Keratinocyte (primary cell): ENCODE data around the gene SEC14L5. TPM values are rescaled to one million over a fixed set of nuclear protein-coding genes. Genes with fewer than 3 reads are reported as not detected.

Experiments used
- DNase-seq: peaks from one replicate; pipeline ENCODE4 v3.0.0-alpha.2; 2011; ENCODE audit warnings: low read depth, missing footprints, low spot score
- FAIRE-seq: peaks from 2 replicates; lab custom pipeline; 2011; peaks lifted over from hg19 to GRCh38; lab: Jason Lieb, UNC
- H2AFZ ChIP-seq: 2 replicates; pipeline ENCODE4 v1.6.0; 2012; ENCODE audit warnings: low read length, control low read depth, inconsistent platforms; ENCODE audit not compliant: control insufficient read depth
- H3K27ac ChIP-seq: 2 replicates; pipeline ENCODE4 v1.5.1; 2011; ENCODE audit warnings: low read length; ENCODE audit not compliant: control insufficient read depth, insufficient read depth
- H3K27me3 ChIP-seq: 3 replicates; pipeline ENCODE4 v1.6.0; 2011; ENCODE audit warnings: low read length; ENCODE audit not compliant: control insufficient read depth, insufficient read depth; ENCODE audit errors: extremely low read depth
- H3K36me3 ChIP-seq, 2 experiments: 2 replicates in 1 of 2; 3 replicates in 1 of 2; pipeline ENCODE4 v1.5.1; 2011; ENCODE audit warnings: low read length in 2 of 2, mild to moderate bottlenecking in 1 of 2; ENCODE audit not compliant: control insufficient read depth in 2 of 2, insufficient read depth in 2 of 2; ENCODE audit errors: extremely low read depth in 1 of 2
- H3K4me1 ChIP-seq: 3 replicates; pipeline ENCODE4 v1.5.1; 2011; ENCODE audit warnings: low read length; ENCODE audit not compliant: control insufficient read depth, insufficient read depth; ENCODE audit errors: extremely low read depth
- H3K4me2 ChIP-seq: 3 replicates; pipeline ENCODE4 v1.6.0; 2011; ENCODE audit warnings: low read depth, low read length; ENCODE audit not compliant: control insufficient read depth, insufficient read depth; ENCODE audit errors: extremely low read depth
- H3K4me3 ChIP-seq, 3 experiments: fragments of 200-600 bp in 1 of 3; sonication (generic) in 1 of 3; 2 replicates in 2 of 3; 3 replicates in 1 of 3; pipeline ENCODE4 v1.5.1; 2011 to 2016; ENCODE audit warnings: low read length in 3 of 3, mild to moderate bottlenecking in 3 of 3, control low read depth in 2 of 3, inconsistent platforms in 1 of 3, low read depth in 1 of 3, mixed read lengths in 1 of 3, mixed run types in 1 of 3, moderate library complexity in 1 of 3; ENCODE audit not compliant: control insufficient read depth in 2 of 3, insufficient read depth in 2 of 3; ENCODE audit errors: extremely low read depth in 1 of 3
- H3K79me2 ChIP-seq: 2 replicates; pipeline ENCODE4 v1.6.0; 2012; ENCODE audit warnings: low read length; ENCODE audit not compliant: control insufficient read depth, insufficient read depth
- H3K9ac ChIP-seq: 3 replicates; pipeline ENCODE4 v1.6.0; 2011; ENCODE audit warnings: low read length; ENCODE audit not compliant: control insufficient read depth, insufficient read depth; ENCODE audit errors: extremely low read depth
- H3K9me1 ChIP-seq: 3 replicates; pipeline ENCODE4 v1.6.0; 2011; ENCODE audit warnings: low read length; ENCODE audit not compliant: control insufficient read depth, insufficient read depth; ENCODE audit errors: extremely low read depth
- H3K9me3 ChIP-seq: 2 replicates; pipeline ENCODE4 v1.5.1; 2012; ENCODE audit warnings: low read depth, low read length; ENCODE audit not compliant: control insufficient read depth
- H4K20me1 ChIP-seq: 3 replicates; pipeline ENCODE4 v1.6.0; 2011; ENCODE audit warnings: low read length; ENCODE audit not compliant: control insufficient read depth, insufficient read depth; ENCODE audit errors: extremely low read depth
- CTCF ChIP-seq, 3 experiments: IDR thresholded peaks in 1 of 3; conservative IDR thresholded peaks in 1 of 3; optimal IDR thresholded peaks in 1 of 3; 2 replicates in 2 of 3; 3 replicates in 1 of 3; pipeline versions ENCODE3 to v1.5.1; 2011; ENCODE audit warnings: low read length in 3 of 3, mild to moderate bottlenecking in 3 of 3, moderate library complexity in 2 of 3, control low read depth in 1 of 3, inconsistent platforms in 1 of 3; ENCODE audit not compliant: insufficient read depth in 2 of 3; ENCODE audit errors: extremely low read depth in 1 of 3
- EZH2 ChIP-seq: IDR thresholded peaks from one replicate; pipeline ENCODE4 v1.6.1; 2012; ENCODE audit warnings: inconsistent platforms, mild to moderate bottlenecking, low read length, moderate library complexity
- dilution Hi-C: fragments of 300-500 bp; cut with MboI; formaldehyde crosslinking; loops from one replicate; pipeline ENCODE4 v1.7.0; 2020; ENCODE audit warnings: low sequenced_read_pairs; ENCODE audit not compliant: extremely low pct_ligation_motif_present
- polyA plus RNA-seq, 5 experiments: library from polyadenylated mRNA; depleted of rRNA in 3 of 5; stranded (reverse) in 3 of 5; stranded (forward) in 1 of 5; unstranded in 1 of 5; fragments of >200 nt; gene quantifications; 1 replicate in 1 of 5; 2 replicates in 3 of 5; 3 replicates in 1 of 5; pipeline versions ENCODE4 v1.2.1 to v1.2.3, GENCODE V29; 2011 to 2012; ENCODE audit warnings: missing spikeins in 2 of 5, low read depth in 1 of 5, low replicate concordance in 1 of 5

SEC14L5 gene
- polyA plus RNA-seq, 1 donor (not counting 4 experiments of a cell fraction or from before 2014, with no cell fraction given) = 0.08 TPM

DNA sequence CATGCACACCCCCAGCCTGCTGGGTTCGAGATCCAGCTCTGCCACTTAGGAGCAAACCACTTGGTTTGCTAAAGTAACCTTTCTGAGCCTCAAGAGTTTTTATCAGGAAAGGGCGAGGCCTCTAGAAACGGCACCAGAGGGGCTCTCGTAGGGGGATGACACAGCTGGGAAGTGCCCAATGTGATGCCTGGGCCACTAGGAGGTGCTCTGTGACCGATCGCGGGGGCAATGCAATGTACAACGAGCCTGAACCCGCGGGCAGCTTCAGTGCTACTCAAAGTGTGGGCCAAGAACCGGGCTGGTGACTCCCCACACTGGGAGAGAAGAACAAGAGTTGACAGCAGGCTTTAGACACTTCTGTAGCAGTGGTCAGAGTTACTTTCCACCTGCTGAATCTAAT is 98.2 kb downstream of the SEC14L5 start:
- H3K4me3 ChIP-seq = no peak overlapping the region
- H3K4me2 ChIP-seq = no peak overlapping the region
- H4K20me1 ChIP-seq = no peaks in the 10 kb centered on the region
- H3K9ac ChIP-seq = no peak overlapping the region
- H3K27ac ChIP-seq = no peak overlapping the region
- no peaks in the 10 kb centered on the region for H3K79me2 ChIP-seq
- no peak overlapping the region for H2AFZ ChIP-seq
- no peaks in the 10 kb centered on the region for H3K4me1 ChIP-seq
- H3K36me3 ChIP-seq = no peaks in the 10 kb centered on the region
- no peak for FAIRE-seq
- no peaks in the 10 kb centered on the region for H3K9me3 ChIP-seq
- TF ChIP-seq EZH2 (no peak), CTCF (optimal IDR thresholded peaks at IDR 0.05 in 1 of 3, IDR thresholded peaks at IDR 0.05 in 1 of 3, conservative IDR thresholded peaks at IDR 0.05 in 1 of 3; ENCODE audit: extremely low read depth in 1 of 3, insufficient read depth in 2 of 3, low read length in 3 of 3) (peak; percentile 51 to 73 (median 69))
- dilution Hi-C loops = no loop called here
- H3K9me1 ChIP-seq = no peaks in the 10 kb centered on the region
- no peak for DNase-seq
- peaks cover 5% of the 10 kb centered on the region for H3K27me3 ChIP-seq

- no peaks in the 10 kb centered on the region for H3K79me2 ChIP-seq
- TF ChIP-seq CTCF (optimal IDR thresholded peaks at IDR 0.05 in 1 of 3, IDR thresholded peaks at IDR 0.05 in 1 of 3, conservative IDR thresholded peaks at IDR 0.05 in 1 of 3; ENCODE audit: extremely low read depth in 1 of 3, insufficient read depth in 2 of 3, low read length in 3 of 3) (no peak), EZH2 (no peak)
- no peak for DNase-seq
- peaks cover 5% of the 10 kb centered on the region for H3K27me3 ChIP-seq
- dilution Hi-C loops = no loop called here
- no peaks in the 10 kb centered on the region for H3K9me3 ChIP-seq
- FAIRE-seq = no peak
- no peak overlapping the region for H3K4me2 ChIP-seq
- H3K4me1 ChIP-seq = no peaks in the 10 kb centered on the region
- H2AFZ ChIP-seq = no peak overlapping the region
- no peak overlapping the region for H3K27ac ChIP-seq
- no peaks in the 10 kb centered on the region for H3K36me3 ChIP-seq
- no peak overlapping the region for H3K4me3 ChIP-seq
- H3K9me1 ChIP-seq = no peaks in the 10 kb centered on the region
- H4K20me1 ChIP-seq = no peaks in the 10 kb centered on the region
- no peak overlapping the region for H3K9ac ChIP-seq
These were observed 100.3 kb downstream of the SEC14L5 start for GRCh38 chr16:5058476-5058875.
